NCI-H1092 (cell line): ENCODE measurements around the gene CDC37L1.
A peak's percentile ranks its signal among the peaks of the same experiment; 100 is the strongest.
"Not testable (repeated sequence)": the region's sequence is repeated elsewhere in the genome, so short reads cannot be mapped to it uniquely, and the experiment has no call there.

Source experiments
- DNase-seq: peaks from one replicate; lab custom pipeline; 2025; lab: John Stamatoyannopoulos, UW

Gene CDC37L1

DNA sequence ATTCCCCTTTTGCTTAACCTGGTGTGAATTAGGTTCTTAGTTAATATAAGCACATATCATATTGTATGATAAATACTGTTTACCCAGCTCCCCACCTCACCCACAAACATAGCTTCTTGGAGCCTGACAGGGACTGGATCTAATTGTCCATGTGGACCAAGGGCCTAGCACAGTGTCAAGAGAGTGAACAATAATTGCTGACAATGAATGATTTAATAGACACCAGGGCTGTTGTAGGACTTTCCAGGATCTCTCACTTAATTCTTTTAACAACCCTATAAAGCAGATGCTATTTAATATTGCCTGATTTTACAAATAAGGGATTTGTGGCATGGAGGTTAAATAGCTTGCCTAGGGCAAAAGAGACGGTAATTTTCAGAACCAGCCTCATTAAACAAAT is 36.8 kb downstream of the CDC37L1 start:
- DNase-seq, result no peak

DNA sequence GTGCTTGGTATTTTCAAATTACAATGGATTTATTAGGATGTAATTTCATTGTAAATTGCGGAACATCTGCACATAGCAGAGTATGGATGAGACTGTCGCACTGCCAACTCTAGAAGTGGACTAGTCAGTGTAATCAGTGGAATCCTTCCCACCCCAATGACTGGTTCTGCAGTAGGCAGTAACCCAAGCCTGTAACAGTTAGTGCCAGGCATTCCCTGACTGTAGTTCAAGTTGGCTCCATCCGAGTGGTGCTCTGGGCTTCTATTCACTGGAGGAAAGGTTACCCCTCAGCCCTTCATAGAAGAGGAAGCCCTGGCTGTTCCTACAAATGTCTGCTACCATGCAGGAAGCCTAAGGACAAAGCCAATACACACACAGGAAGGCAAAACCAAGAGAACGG is 38.4 kb downstream of the CDC37L1 start:
- no peak for DNase-seq

DNA sequence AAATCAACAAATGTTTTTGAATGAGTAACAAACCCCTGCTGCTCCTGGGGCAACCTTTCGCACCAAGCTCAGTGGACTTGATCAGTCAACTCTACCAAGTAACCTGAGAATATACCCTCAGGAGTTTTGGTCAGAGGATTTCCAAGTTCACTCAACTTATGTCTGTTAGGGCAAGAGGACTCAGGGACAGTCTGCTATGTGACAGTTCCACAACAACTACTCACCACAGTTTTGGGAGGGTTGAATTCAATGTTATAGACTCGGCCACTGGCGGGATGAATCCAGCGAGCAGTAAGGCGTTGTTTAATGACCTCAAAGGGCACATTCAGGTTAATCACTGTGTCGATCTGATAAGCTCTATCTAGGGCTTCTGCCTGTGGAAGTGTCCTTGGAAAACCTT is 39.5 kb downstream of the CDC37L1 start:
- DNase-seq, result no peak

DNA sequence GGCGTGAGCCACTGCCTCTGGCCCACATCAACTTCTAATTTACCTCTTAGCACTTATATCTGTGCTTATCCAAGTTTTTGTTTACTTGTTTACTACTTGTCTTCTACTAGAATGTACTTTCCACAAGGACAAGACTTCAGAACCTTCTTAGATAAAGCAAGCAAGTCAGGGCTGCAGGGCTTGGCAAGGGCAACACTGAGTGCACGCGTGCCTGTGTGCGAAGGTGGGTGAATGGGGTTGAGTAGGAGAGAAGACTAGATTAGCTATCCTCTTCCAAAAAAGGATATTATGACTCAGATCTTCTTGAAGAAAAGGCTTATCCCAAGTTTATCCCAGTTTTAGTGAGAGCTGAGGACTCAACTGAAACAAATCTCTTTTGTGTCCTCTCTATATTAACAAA is 42.4 kb downstream of the CDC37L1 start:
- DNase-seq, result no peak

DNA sequence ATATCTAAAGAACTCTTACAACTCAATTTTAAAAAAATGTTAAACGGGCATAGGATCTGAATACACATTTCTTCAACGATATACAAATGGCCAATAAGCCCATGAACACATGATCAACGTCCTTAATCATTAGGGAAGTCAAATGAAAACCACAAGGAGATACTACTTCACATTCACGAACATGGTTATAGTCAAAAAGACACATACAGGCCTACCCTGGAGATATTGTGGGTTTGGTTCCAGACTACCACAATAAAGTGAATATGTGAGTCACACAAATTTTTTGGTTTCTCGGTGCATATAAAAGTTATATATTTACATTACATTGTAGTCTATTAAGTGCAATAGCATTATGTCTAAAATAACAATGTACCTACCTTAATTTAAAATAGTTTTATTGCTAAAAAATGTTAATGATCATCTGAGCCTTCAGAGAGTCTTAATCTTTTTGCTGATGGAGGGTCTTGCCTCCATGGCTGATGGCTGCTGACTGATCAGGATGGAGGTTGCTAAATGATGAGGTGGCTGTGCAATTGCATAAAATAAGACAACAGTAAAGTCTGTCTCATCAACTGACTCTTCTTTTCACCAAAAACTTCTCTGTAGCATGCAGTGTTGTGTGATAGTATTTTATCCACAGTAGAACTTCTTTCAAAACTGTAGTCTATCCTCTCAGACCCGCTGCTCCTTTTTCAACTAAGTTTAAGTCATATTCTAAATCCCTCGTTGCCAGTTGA is 46.5 kb downstream of the CDC37L1 start:
- DNase-seq, result no peak

DNA sequence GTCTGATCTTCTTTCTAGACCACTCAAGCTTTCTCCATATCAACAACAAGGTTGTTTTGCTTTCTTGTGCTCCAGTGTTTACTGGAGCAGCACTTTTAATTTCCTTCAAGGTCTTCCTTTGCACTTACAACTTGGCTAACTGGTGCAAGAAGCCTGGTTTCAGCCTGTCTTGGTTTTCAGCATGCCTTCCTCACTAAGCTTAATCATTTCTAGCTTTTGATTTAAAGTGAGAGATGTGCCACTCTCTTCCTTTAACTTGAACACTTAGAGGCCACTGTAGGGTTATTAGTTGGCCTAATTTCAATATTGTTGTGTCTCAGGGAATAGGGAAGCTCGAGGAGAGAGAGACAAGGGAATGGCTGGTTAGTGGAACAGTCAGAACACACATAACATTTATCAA is 48.2 kb downstream of the CDC37L1 start:
- DNase-seq, result no peak

DNA sequence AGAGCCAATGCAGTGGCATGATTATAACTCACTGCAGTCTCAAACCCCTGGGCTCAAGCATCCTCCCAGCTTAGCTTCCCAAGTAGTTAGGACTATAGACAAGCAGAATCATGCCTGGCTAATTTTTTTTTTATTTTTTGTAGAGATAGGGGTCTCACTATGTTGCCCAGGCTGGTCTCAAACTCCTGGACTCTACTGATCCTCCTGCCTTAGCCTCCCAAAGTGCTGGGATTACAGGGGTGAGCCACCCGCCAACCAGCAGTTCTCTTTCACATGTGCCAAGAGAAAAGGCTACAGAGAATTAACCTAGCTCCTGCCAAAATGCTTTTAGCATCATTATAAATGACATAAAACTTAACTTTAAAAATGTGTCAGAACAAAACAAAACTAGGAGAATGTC is 53.5 kb downstream of the CDC37L1 start:
- no peak for DNase-seq

DNA sequence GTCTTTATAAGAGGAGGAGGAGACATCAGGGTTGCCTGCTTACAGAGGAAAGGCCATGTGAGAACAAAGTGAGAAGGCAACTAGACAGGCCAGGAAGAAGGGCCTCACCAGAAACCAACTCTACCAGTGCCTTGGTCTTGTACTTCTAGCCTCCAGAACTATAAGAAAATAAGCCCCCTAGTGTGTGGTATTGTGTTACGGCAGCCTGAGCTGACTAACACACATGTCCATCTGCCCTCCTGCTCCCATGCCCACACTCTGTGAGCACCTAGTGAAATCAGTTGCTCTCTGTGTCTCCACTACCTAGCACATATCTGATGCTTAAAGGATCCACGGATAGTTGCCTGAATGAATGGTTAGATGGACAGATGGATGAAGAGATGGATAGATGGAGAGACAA is 54.8 kb downstream of the CDC37L1 start:
- no peak for DNase-seq

DNA sequence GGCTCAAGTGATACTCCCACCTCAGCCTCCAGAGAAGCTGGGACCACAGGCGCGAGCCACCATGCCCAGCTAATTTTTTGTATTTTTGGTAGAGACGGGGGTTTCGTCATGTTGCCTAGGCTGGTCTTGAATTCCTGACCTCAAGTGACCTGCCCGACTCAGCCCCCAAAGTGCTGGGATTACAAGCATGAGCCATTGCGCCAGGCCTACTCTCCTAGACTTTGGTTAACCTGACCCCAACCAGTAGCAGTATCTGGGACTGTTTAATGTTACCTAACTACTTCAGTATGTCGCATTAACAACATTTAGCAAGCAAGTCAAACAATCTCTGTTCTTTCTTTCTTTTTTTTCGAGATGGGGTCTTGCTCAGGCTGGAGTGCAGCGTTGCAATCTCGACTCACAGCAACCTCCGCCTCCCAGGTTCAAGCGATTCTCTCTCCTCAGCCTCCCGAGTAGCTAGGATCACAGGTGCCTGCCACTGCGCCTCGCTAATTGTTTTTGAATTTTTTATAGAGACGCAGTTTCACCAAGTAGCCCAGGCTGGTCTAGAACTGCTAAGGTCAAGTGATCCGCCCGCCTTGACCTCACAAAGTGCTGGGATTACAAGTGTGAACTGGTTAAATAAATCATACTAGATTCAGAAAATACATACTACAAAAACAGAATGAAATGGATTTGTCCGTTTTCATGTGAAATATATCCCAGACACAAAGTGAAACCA is 59.7 kb downstream of the CDC37L1 start:
- no peak for DNase-seq

DNA sequence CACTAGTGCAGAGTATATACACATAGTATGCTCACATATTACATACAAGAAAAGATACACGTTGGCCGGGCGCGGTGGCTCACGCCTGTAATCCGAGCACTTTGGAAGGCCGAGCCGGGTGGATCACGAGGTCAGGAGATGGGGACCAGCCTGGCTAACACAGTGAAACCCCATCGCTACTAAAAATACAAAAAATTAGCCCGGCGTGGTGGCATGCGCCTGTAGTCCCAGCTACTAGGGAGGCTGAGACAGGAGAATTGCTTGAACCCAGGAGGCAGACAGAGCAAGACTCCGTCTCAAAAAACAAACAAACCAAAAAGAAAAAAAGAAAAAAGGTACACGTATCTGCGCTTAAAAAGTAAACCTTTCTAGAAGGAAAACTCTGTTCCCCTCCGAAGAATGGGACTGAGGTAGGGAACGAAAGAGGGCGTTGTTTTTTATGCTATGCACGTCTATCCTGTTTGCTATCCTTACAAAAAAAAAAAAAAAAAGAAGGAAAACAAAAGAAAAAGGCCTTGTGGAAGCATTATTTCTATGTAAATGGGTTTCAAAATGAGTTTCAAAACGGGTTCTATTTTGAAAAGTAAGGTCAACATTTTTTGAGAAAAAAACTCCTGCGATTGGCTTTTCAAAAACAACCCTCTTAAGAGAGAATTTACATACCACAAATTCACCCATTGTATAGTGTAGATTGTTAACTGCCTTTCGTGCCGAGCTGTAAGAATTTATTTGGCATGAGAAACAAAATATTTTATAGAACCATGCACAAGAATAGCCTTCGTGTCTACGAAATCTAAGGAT is 60.4 kb downstream of the CDC37L1 start:
- DNase-seq, result no peak

DNA sequence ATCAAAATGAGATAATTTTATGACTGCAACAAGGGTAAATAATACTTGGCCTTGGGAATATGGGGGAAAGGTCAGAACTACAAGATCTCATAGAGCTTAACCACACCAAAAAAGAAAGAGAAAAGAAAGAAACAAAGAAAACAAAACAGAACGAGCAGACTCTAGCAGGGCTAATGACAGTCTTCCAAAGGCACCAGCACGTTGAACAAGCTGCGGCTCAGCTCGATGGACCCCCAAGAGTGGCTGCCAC is 60.9 kb downstream of the CDC37L1 start:
- DNase-seq, result peak; percentile 41

DNA sequence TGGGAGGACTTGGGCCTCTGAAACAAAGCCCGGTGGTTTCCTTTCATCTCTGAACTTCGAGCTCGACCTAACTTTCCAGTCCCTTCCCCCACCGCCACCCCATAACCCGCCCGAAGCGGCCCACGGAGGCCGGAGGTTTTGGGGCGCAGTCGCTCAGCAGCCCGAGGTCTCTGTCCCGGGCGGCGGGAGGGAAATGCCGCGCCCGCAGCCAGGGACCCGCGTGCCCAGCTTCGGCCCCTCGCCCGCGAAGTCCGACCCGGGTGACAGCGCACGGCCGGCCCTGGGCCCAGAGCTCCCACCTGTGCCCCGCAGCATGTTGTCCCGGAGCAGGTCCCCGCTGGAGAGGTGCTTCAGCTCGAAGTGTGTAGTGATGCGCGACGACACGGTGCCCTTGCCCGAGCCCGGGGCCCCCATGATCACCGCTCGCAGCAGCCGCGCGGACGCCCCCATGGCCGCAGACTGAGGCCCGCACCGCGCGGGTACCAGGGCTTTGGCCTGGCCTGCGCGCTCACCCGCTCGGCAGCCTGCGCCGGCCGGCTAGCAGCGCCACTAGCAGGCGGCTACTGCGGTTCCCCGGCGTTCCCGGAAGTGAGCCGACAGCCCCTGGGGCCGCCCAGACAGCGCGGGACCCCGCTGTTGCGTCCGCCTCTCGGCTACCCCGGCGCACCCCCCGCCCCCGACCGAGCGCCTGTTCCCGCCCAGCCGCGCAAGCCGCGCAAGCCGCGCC is 61.4 kb downstream of the CDC37L1 start, which contains the start of gene AK3:
Gene AK3 (minus strand): TSS at position 565 of the 727 bp plus-strand sequence. CDS start 115 bp downstream, at position 450.
- DNase-seq, result peak; percentile 83

DNA sequence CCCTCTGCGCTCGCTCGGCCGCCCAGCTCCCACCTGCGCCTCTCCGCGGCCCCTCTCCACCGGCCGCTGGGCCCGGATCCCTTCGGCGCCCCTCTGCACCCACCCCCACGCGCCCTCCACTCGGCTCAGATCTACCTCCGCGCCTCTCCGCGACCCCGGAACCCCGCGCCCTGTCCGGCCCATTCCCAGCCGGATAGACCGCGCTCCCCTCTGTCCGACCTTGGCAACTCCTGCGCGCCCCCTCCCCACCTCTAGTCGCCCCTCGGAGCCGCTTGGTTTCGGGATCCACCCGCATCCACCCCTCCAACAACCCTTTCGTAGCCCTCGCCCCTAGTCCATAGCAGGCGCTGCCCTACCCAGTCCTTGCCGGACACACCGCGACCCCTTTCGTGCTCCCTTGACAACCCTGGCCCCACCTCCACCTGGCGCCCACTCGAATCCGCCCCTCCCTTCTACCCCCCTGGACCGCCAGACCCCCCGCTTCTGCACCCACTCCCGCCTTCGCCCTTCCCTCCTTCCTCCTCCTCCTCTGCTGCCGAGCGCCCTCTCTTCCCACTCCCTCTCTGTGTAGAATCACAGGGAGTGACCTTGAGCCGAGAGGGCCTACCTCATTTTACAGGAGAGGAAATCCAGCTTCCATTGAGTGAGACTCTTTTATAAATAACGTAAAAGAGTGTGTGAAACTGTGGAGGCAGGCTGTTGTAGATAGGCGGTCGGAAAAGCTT is 62.2 kb downstream of the CDC37L1 start:
- DNase-seq, result peak; percentile 36

DNA sequence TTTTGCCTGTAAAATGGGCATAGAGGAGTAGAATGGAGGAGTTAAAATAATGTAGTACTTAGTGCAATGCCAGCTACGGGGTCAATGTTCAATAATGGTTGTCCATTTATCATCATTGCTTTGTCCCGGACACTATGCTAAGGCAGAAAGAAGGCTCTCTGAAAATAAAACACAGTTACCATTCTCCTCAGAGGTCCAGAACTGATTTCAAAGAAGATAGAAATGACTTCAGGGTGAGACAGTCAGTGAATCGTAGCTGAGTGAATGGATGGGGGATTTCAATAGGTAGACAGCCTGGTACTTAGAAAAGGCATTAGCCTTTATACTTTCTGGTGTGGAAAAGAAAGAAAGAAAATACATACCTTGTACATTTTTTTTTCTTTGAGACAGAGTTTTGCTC is 62.9 kb downstream of the CDC37L1 start:
- no peak for DNase-seq

DNA sequence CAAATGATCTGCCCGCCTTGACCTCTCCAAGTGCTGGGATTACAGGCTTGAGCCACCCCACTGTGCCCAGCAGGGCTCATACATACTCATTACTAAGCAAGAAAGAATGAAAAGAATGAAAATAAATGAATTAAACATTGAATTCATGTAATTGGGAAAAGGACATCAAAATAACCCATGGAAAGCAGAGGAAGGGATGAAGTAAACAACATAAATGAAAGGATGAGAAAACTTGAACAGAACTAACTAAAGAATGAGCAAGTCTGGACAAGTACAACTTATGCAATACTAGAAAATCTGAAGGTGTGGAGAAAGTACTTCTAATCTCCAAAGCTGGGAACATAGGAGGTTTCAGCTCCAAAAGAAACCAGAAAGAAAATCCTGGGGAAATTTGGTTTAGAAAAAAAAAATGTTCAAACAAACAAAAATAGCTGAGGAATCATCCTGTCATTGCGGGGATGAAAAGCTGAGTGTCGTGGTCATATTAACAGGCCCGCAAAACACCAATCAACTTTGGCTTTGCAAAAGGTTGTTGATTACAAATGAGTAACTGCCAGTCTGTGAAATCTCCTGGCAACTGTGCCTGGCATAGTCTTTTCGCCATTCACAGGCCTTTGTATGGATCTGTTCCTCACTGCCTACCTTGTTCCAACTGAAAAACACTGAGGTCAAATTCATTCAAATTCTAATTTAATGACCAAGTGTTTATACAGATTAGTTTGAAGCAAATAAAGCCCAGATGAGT is 63.9 kb downstream of the CDC37L1 start:
- no peak for DNase-seq

DNA sequence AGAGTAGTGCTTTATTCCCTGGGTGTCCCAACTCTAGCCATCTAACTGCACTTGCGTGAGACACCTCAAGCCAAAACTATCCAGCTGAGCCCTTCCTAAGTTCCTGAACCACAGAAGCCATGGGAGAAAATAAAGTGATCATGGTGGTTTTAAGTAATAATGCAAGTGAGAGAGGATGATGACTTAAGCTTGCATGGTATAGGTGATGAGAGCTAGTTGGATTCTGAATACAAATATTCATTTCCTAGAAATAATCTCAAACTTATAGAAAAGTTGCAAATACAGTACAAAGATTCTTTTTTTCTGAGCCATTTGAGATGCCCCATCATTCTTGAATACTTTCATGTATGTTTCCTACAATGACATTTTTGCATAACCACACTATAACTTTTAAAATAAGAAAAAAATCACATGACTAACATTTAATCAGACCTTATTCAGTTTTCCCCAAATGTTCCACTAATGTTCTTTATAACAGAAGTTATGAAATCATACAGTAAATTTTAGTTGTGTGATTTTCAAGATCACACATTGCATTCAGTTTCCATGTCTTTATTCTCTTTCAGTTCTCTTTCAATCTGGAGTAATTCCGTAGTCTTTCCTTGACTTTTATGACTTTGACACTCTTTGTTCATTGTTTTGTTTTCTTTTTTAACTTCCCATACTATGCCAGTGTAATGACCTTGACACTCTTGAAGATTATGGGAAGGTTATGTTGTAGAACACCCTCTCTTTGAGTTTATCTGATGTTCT is 67.1 kb downstream of the CDC37L1 start:
- DNase-seq, result no peak

DNA sequence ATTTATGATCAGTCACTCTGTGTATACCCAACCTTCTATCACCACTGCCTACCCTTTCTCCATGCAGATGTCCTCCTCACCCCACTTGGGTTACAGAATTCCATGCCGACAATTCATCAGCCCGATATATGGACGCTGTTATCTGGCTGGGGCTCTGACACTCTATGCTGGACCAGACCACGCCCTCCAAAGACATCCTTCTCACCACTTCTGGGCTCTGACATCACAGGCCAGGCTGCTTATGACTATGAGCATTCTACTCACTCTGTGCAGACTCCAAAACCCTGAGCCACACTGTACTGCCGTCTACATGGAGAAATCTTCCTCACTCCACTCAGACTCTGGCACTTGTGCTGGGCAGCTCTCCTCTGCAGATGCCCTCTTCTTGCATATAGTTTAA is 69.2 kb downstream of the CDC37L1 start:
- no peak for DNase-seq

DNA sequence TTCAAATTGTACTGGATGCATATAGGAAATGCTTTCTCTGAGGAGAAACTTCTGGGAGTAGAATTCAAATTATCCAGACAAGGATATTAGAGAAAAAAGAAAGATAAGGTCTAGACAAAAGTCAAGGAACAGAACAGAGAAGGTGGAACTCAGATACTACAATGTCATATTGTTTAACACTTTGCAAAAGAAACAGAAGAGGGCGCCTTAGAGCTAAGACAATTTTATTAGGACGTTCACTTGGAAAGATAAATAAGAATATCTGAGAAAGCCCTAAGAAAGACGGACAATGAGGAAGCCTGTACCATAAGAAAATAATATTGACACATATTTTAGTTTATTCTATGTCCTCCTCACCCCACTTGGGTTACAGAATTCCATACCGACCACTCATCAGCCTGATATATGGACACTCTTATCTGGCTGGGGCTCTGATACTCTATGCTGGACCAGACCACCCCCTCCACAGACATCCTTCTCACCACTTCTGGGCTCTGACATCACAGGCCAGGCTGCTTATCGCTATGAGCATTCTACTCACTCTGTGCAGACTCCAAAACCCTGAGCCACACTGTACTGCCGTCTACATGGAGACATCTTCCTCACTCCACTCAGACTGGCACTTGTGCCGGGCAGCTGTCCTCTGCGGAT is 70.8 kb downstream of the CDC37L1 start:
- DNase-seq, result no peak

DNA sequence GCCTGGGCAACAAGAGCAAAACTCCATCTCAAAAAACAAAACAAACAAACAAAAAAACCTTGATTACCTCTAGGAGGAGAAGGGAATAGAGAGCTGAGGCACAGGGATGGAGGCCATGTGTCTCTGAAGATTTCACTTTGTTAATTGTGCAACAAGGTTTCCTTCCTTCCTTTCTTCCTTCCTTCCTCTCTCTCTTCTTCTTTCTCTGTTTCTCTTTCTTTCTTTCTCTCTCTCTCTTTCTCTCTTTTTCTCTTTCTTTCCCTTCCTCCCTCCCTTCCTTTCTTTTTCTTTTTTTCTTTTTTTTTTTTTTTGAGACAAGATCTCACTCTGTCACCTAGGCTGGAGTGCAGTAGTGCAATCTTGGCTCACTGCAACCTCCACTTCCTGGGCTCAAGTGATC is 75.2 kb downstream of the CDC37L1 start:
- not testable (repeated sequence) for DNase-seq
